ENCODE results near the gene TTLL11.

TTLL11 gene

GRCh38 chr9:122134822-122135528 is 41.9 kb upstream of the TTLL11 start:
- Histone ChIP-seq H3K4me2 (ENCODE audit: low read depth, low read length, poor library complexity, severe bottlenecking) (no peak overlapping the region), H3F3A (ENCODE audit: low read depth) (no peaks in the 10 kb centered on the region), H3K4me1 (ENCODE audit: insufficient read depth, low read length, poor library complexity, severe bottlenecking) (peaks cover 5% of the 10 kb centered on the region), H3K9me3 (ENCODE audit: insufficient read depth, low read depth, low read length) (no peaks in the 10 kb centered on the region), H4K20me1 (ENCODE audit: insufficient read depth, low read length, poor library complexity, severe bottlenecking) (no peaks in the 10 kb centered on the region), H3K79me2 (ENCODE audit: insufficient read depth, low read length) (no peaks in the 10 kb centered on the region), H2AFZ (ENCODE audit: low read length) (no peak overlapping the region), H3K36me3 (ENCODE audit: insufficient read depth, low read length) (no peaks in the 10 kb centered on the region), H3K27me3 (ENCODE audit: insufficient read depth, low read length, poor library complexity, severe bottlenecking) (no peaks in the 10 kb centered on the region), H3K9ac (ENCODE audit: low read depth, low read length, poor library complexity, severe bottlenecking) (no peak overlapping the region), H3K9me2 (replicated peaks; ENCODE audit: low read depth, low read length) (no peaks in the 10 kb centered on the region), H3K4me3 (ENCODE audit: low read length, poor library complexity, severe bottlenecking) (no peak overlapping the region)
- no peak for TF ChIP-seq CTCF (conservative IDR thresholded peaks at IDR 0.05; ENCODE audit: low read length)
- TF ChIP-seq EZH2phosphoT487 (IDR thresholded peaks at IDR 0.05; ENCODE audit: borderline replicate concordance): no peak

GRCh38 chr9:122133984-122134535 is 41.0 kb upstream of the TTLL11 start:
- Histone ChIP-seq H3K79me2 (ENCODE audit: insufficient read depth, low read length) (no peaks in the 10 kb centered on the region), H3K9me2 (replicated peaks; ENCODE audit: low read depth, low read length) (no peaks in the 10 kb centered on the region)

GRCh38 chr9:122133263-122133983 is 40.3 kb upstream of the TTLL11 start:
- Histone ChIP-seq H3K4me2 (ENCODE audit: low read depth, low read length, poor library complexity, severe bottlenecking) (no peak overlapping the region), H2AFZ (ENCODE audit: low read length) (no peak overlapping the region), H3K79me2 (ENCODE audit: insufficient read depth, low read length) (no peaks in the 10 kb centered on the region), H3K36me3 (ENCODE audit: insufficient read depth, low read length) (no peaks in the 10 kb centered on the region), H3K9me3 (ENCODE audit: insufficient read depth, low read depth, low read length) (no peaks in the 10 kb centered on the region), H3K4me1 (ENCODE audit: insufficient read depth, low read length, poor library complexity, severe bottlenecking) (no peaks in the 10 kb centered on the region), H3K4me3 (ENCODE audit: low read length, poor library complexity, severe bottlenecking) (no peak overlapping the region), H3K9ac (ENCODE audit: low read depth, low read length, poor library complexity, severe bottlenecking) (no peak overlapping the region), H3K9me2 (replicated peaks; ENCODE audit: low read depth, low read length) (no peaks in the 10 kb centered on the region), H4K20me1 (ENCODE audit: insufficient read depth, low read length, poor library complexity, severe bottlenecking) (no peaks in the 10 kb centered on the region), H3F3A (ENCODE audit: low read depth) (no peaks in the 10 kb centered on the region), H3K27me3 (ENCODE audit: insufficient read depth, low read length, poor library complexity, severe bottlenecking) (no peaks in the 10 kb centered on the region)
- TF ChIP-seq EZH2phosphoT487 (IDR thresholded peaks at IDR 0.05; ENCODE audit: borderline replicate concordance) (no peak), CTCF (conservative IDR thresholded peaks at IDR 0.05; ENCODE audit: low read length) (no peak)

More at GRCh38 chr9:122133984-122134535, 41.0 kb upstream of the TTLL11 start:
- no peaks in the 10 kb centered on the region for H3F3A ChIP-seq (ENCODE audit: low read depth)
- H2AFZ ChIP-seq (ENCODE audit: low read length): no peak overlapping the region
- H3K4me2 ChIP-seq (ENCODE audit: low read depth, low read length, poor library complexity, severe bottlenecking): no peak overlapping the region
- H3K27me3 ChIP-seq (ENCODE audit: insufficient read depth, low read length, poor library complexity, severe bottlenecking): no peaks in the 10 kb centered on the region
- peaks cover under 1% of the 10 kb centered on the region for H3K4me1 ChIP-seq (ENCODE audit: insufficient read depth, low read length, poor library complexity, severe bottlenecking)
- H3K9me3 ChIP-seq (ENCODE audit: insufficient read depth, low read depth, low read length): no peaks in the 10 kb centered on the region
- H3K4me3 ChIP-seq (ENCODE audit: low read length, poor library complexity, severe bottlenecking): no peak overlapping the region
- TF ChIP-seq EZH2phosphoT487 (IDR thresholded peaks at IDR 0.05; ENCODE audit: borderline replicate concordance) (no peak), CTCF (conservative IDR thresholded peaks at IDR 0.05; ENCODE audit: low read length) (no peak)
- no peaks in the 10 kb centered on the region for H3K36me3 ChIP-seq (ENCODE audit: insufficient read depth, low read length)
- no peak overlapping the region for H3K9ac ChIP-seq (ENCODE audit: low read depth, low read length, poor library complexity, severe bottlenecking)
- no peaks in the 10 kb centered on the region for H4K20me1 ChIP-seq (ENCODE audit: insufficient read depth, low read length, poor library complexity, severe bottlenecking)

All from Loucy (cell line).